HepG2 (cell line): ENCODE measurements around the gene ALDH16A1. TPM values are rescaled to one million over a fixed set of nuclear protein-coding genes. Genes with fewer than 3 reads are reported as not detected.

Experiments used
- ATAC-seq: fragments of 200-7000 bp; cut with Tn5 transposase; 3 replicates; pipeline ENCODE4 v1.9.1; 2020; ENCODE audit warnings: mild to moderate bottlenecking, moderate library complexity
- BruUV-seq: library from RNA; stranded (reverse); fragments of 400-500 nt; replicated peaks from 2 replicates; lab custom pipeline; 2021; lab: Mats Ljungman, UMichigan
- CTCF ChIA-PET: fragments of 300-600 bp; formaldehyde crosslinking; extraction: SDS; loops from one replicate; lab custom pipeline; 2021; ENCODE audit warnings: low total read pairs, inconsistent platforms, low intra/inter-chr PET ratio; lab: Yijun Ruan, JAX
- POLR2A ChIA-PET: fragments of 350-600 bp; sonication (Branson Sonifier 250); formaldehyde crosslinking; loops from one replicate; lab custom pipeline; 2020; ENCODE audit warnings: antibody characterized with exemption, inconsistent platforms; lab: Yijun Ruan, JAX
- DNase-seq: peaks from one replicate; pipeline ENCODE4 v3.0.0-alpha.2; 2015; ENCODE audit warnings: low spot score
- FAIRE-seq: peaks from 3 replicates; lab custom pipeline; 2011; peaks lifted over from hg19 to GRCh38; lab: Jason Lieb, UNC
- H2AFZ ChIP-seq: one replicate; pipeline ENCODE4 v1.6.1; 2011; ENCODE audit warnings: low read length, inconsistent platforms
- H3K27ac ChIP-seq: fragments of 300-600 bp; 3 replicates; pipeline ENCODE4 v1.8.0; 2011; ENCODE audit warnings: mixed run types, mild to moderate bottlenecking, mixed read lengths, low read length, inconsistent platforms; ENCODE audit not compliant: insufficient read depth; ENCODE audit errors: extremely low read length
- H3K27me3 ChIP-seq, 2 experiments: fragments of 200-600 bp in 1 of 2; 2 replicates in 1 of 2; 3 replicates in 1 of 2; pipeline versions ENCODE4 v1.6.0 to v1.8.0; 2011; ENCODE audit warnings: low read length in 2 of 2, mild to moderate bottlenecking in 2 of 2, moderate library complexity in 2 of 2, inconsistent platforms in 1 of 2; ENCODE audit not compliant: insufficient read depth in 2 of 2, control insufficient read depth in 1 of 2
- H3K36me3 ChIP-seq, 2 experiments: fragments of 200-600 bp in 1 of 2; replicated peaks in 1 of 2; 2 replicates in 1 of 2; 3 replicates in 1 of 2; pipeline versions ENCODE4 v1.5.1 to v1.8.0; 2011; ENCODE audit warnings: low read length in 2 of 2, inconsistent platforms in 1 of 2; ENCODE audit not compliant: insufficient read depth in 2 of 2, control insufficient read depth in 1 of 2
- H3K4me1 ChIP-seq: 2 replicates; pipeline ENCODE4 v1.5.1; 2012; ENCODE audit warnings: low read length, inconsistent platforms; ENCODE audit not compliant: insufficient read depth
- H3K4me2 ChIP-seq: 2 replicates; pipeline ENCODE4 v1.6.0; 2011; ENCODE audit warnings: low read depth, low read length, inconsistent platforms
- H3K4me3 ChIP-seq, 3 experiments: fragments of 200-600 bp in 1 of 3; sonication (generic), shearing (Covaris generic) in 1 of 3; replicated peaks in 1 of 3; 2 replicates each; pipeline ENCODE4 v1.5.1; 2011 to 2016; ENCODE audit warnings: low read length in 3 of 3, inconsistent platforms in 2 of 3, low read depth in 2 of 3, mild to moderate bottlenecking in 2 of 3, control low read depth in 1 of 3, mixed read lengths in 1 of 3; ENCODE audit not compliant: insufficient read depth in 1 of 3
- H3K79me2 ChIP-seq: one replicate; pipeline ENCODE4 v1.6.1; 2011; ENCODE audit warnings: low read length, inconsistent platforms; ENCODE audit not compliant: insufficient read depth
- H3K9ac ChIP-seq: 2 replicates; pipeline ENCODE4 v1.6.0; 2011; ENCODE audit warnings: mild to moderate bottlenecking, low read depth, low read length, inconsistent platforms; ENCODE audit not compliant: insufficient read depth
- H3K9me3 ChIP-seq: 2 replicates; pipeline ENCODE4 v1.5.1; 2012; ENCODE audit warnings: mild to moderate bottlenecking, low read length
- H4K20me1 ChIP-seq: 2 replicates; pipeline ENCODE4 v1.6.0; 2011; ENCODE audit warnings: inconsistent platforms, mild to moderate bottlenecking, low read length, moderate library complexity; ENCODE audit not compliant: insufficient read depth
- ATRX ChIP-seq: sonication (generic); formaldehyde crosslinking; IDR thresholded peaks from 2 replicates; pipeline ENCODE4 v1.4.0; 2020; ENCODE audit warnings: missing genetic modification reagents, borderline replicate concordance
- CREB3 ChIP-seq: sonication (generic); formaldehyde crosslinking; IDR thresholded peaks from 2 replicates; pipeline ENCODE4 v1.5.0; 2020; ENCODE audit warnings: missing genetic modification reagents
- IKZF5 ChIP-seq: IDR thresholded peaks from 2 replicates; pipeline ENCODE4 v1.6.1; 2018; ENCODE audit warnings: missing genetic modification reagents, mild to moderate bottlenecking, missing compliant biosample characterization
- MTF2 ChIP-seq: sonication (generic); formaldehyde crosslinking; IDR thresholded peaks from 2 replicates; pipeline ENCODE4 v1.5.0; 2020; ENCODE audit warnings: missing genetic modification reagents, borderline replicate concordance
- RFX5 ChIP-seq: IDR thresholded peaks from 2 replicates; pipeline ENCODE4 v1.6.1; 2011; ENCODE audit warnings: low read depth, low read length, improper control_type of control experiment
- UBTF ChIP-seq: sonication (generic); formaldehyde crosslinking; IDR thresholded peaks from 2 replicates; pipeline ENCODE4 v1.4.0; 2020; ENCODE audit warnings: mild to moderate bottlenecking, missing genetic modification reagents
- ZMYM2 ChIP-seq: sonication (generic); formaldehyde crosslinking; IDR thresholded peaks from 2 replicates; pipeline ENCODE4 v1.8.0; 2022; ENCODE audit warnings: mild to moderate bottlenecking, missing genetic modification reagents
- ZNF264 ChIP-seq: sonication (generic); formaldehyde crosslinking; IDR thresholded peaks from 2 replicates; pipeline ENCODE4 v1.4.0; 2020; ENCODE audit warnings: missing genetic modification reagents
- ZNF512B ChIP-seq: sonication (generic); formaldehyde crosslinking; IDR thresholded peaks from 2 replicates; pipeline ENCODE4 v1.5.1; 2020; ENCODE audit warnings: missing genetic modification reagents, mild to moderate bottlenecking, borderline replicate concordance
- ZNF687 ChIP-seq: sonication (generic); formaldehyde crosslinking; IDR thresholded peaks from 2 replicates; pipeline ENCODE4 v1.5.1; 2020; ENCODE audit warnings: mild to moderate bottlenecking, missing genetic modification reagents, moderate library complexity
- WGBS: methylation state at CpG from one replicate; pipeline ENCODE4 v1.1.6; 2017; ENCODE audit warnings: low lambda C conversion rate; 5-methylcytosine and 5-hydroxymethylcytosine counted together
- in situ Hi-C: cut with HindIII; loops from 2 replicates; pipeline ENCODE4 v1.10.0; 2017; ENCODE audit warnings: low pct_unique_long_range_greater_than_20kb; ENCODE audit not compliant: extremely low pct_ligation_motif_present
- intact Hi-C: fragments of 100-400 bp; cut with micrococcal nuclease; formaldehyde crosslinking; loops from one replicate; pipeline ENCODE4 v1.10.0; 2022; ENCODE audit not compliant: unreplicated experiment
- polyA plus RNA-seq, 8 experiments: library from polyadenylated mRNA; depleted of rRNA in 3 of 8; stranded (reverse) in 7 of 8; unstranded in 1 of 8; fragments of >200 nt; fragmentation: Illumina TruSeq in 4 of 8; extraction: Trizol in 4 of 8; gene quantifications; 2 replicates each; pipeline versions ENCODE4 v1.2.1 to v1.2.3, GENCODE V29; 2011 to 2016; ENCODE audit warnings: low read depth in 4 of 8, missing spikeins in 1 of 8, mixed read lengths in 1 of 8; ENCODE audit not compliant: insufficient read depth in 1 of 8
- total RNA-seq, 5 experiments: library from RNA; depleted of rRNA; stranded (reverse); fragments of >200 nt; fragmentation: Illumina TruSeq; extraction: Trizol; gene quantifications; 2 replicates each; pipeline ENCODE4 v1.2.3, GENCODE V29; 2016; ENCODE audit warnings: low read depth in 1 of 5

Gene ALDH16A1
- total and polyA plus RNA-seq, 2 of the 13 experiments (the other 11 are each of a cell fraction or from before 2014, with no cell fraction given), result 8.4 to 34.9 TPM

GRCh38 chr19:49427855-49428546 lies 25.0 kb upstream of the ALDH16A1 start:
- CTCF ChIA-PET, result no interaction called here
- no peak for DNase-seq
- intact Hi-C loops, result loop anchor here (5.0 kb wide), 1 partner anchor 36 kb away; no protein-coding TSS in a partner anchor
- TF ChIP-seq CREB3 (CRISPR knock-in tag), result no peak
- 0 out of 2 replicates have a peak, but pooled peaks have one; percentile 52 for TF ChIP-seq MTF2 (CRISPR knock-in tag)
- TF ChIP-seq ZMYM2, result no peak
- no peak for TF ChIP-seq ZNF512B (CRISPR knock-in tag)
- TF ChIP-seq ZNF264 (CRISPR knock-in tag), result peak; percentile 64; the same call in 1 of the 2 replicates
- TF ChIP-seq UBTF (CRISPR knock-in tag), result peak; percentile 28; the same call in 1 of the 2 replicates
- no peak for TF ChIP-seq IKZF5
- no peak for TF ChIP-seq RFX5
- TF ChIP-seq ZNF687, result peak; percentile 52; the same call in 1 of the 2 replicates
- no peak for TF ChIP-seq ATRX

More at GRCh38 chr19:49427855-49428546, 25.0 kb upstream of the ALDH16A1 start:
- BruUV-seq, result no TSS peak
- Histone ChIP-seq H3K27me3 (peaks cover 12 to 85% of the 10 kb centered on the region in 2 experiments), H3K27ac (no peak overlapping the region), H3K9ac (no peak overlapping the region), H2AFZ (no peak overlapping the region), H3K79me2 (no peaks in the 10 kb centered on the region), H4K20me1 (no peaks in the 10 kb centered on the region), H3K4me2 (peak overlapping the region; percentile 74), H3K4me1 (peaks cover 16% of the 10 kb centered on the region), H3K4me3 (peak overlapping the region; percentile 29 to 54 (median 32); a peak in 3 of 6 replicates), H3K36me3 (no peaks in the 10 kb centered on the region), H3K9me3 (no peaks in the 10 kb centered on the region)
- ATAC-seq (peak; percentile 55), FAIRE-seq (no peak)
- 8% methylated on average over 10 of the region's 45 CpGs for WGBS
- in situ Hi-C loops, result loop anchor here (5.0 kb wide), 1 partner anchor 36 kb away; no protein-coding TSS in a partner anchor
- POLR2A ChIA-PET, result no interaction called here
